GM12878 (cell line): ENCODE data around the gene SLC38A7. TPM values are rescaled to one million over a fixed set of nuclear protein-coding genes. Genes with fewer than 3 reads are reported as not detected.

Experiments used
- ATAC-seq: fragments of 200-7000 bp; cut with Tn5 transposase; 3 replicates; pipeline ENCODE4 v1.9.1; 2020; ENCODE audit warnings: mild to moderate bottlenecking, moderate library complexity
- BruUV-seq: library from RNA; stranded (reverse); fragments of 400-500 nt; replicated peaks from 2 replicates; lab custom pipeline; 2021; lab: Mats Ljungman, UMichigan
- CTCF ChIA-PET: fragments of 300-600 bp; sonication (Branson Sonifier 250); formaldehyde crosslinking; extraction: SDS; loops from one replicate; lab custom pipeline; 2021; ENCODE audit warnings: inconsistent platforms; lab: Yijun Ruan, JAX
- POLR2A ChIA-PET: fragments of 350-600 bp; formaldehyde crosslinking; extraction: SDS; loops from one replicate; lab custom pipeline; 2021; ENCODE audit warnings: inconsistent platforms; lab: Charles Lee
- RAD21 ChIA-PET: fragments of 300-600 bp; sonication (Branson Sonifier 250); formaldehyde crosslinking; loops from one replicate; lab custom pipeline; 2023; ENCODE audit warnings: antibody characterized with exemption; ENCODE audit not compliant: unreplicated experiment; lab: Charles Lee
- SMC1A ChIA-PET: fragments of 300-600 bp; sonication (Branson Sonifier 250); formaldehyde crosslinking; loops from one replicate; lab custom pipeline; 2023; ENCODE audit not compliant: unreplicated experiment, uncharacterized antibody; lab: Charles Lee
- DNase-seq: peaks from one replicate; pipeline ENCODE4 v3.0.0-alpha.2; 2011; ENCODE audit warnings: low read depth, low spot score
- FAIRE-seq: peaks from 3 replicates; lab custom pipeline; 2011; peaks lifted over from hg19 to GRCh38; lab: Jason Lieb, UNC
- H2AFZ ChIP-seq: 2 replicates; pipeline ENCODE4 v1.6.0; 2011; ENCODE audit warnings: low read depth, low read length, control low read depth; ENCODE audit not compliant: control insufficient read depth
- H3K27ac ChIP-seq: 2 replicates; pipeline ENCODE4 v1.5.1; 2011; ENCODE audit warnings: control low read depth; ENCODE audit not compliant: control insufficient read depth, insufficient read depth
- H3K27me3 ChIP-seq, 2 experiments: replicated peaks in 1 of 2; 2 replicates each; pipeline versions ENCODE4 v1.6.0 to v1.6.1; 2011; ENCODE audit warnings: low read length in 1 of 2; ENCODE audit not compliant: control insufficient read depth in 2 of 2, insufficient read depth in 2 of 2
- H3K36me3 ChIP-seq, 2 experiments: 2 replicates each; pipeline ENCODE4 v1.5.1; 2011; ENCODE audit warnings: low read length in 1 of 2; ENCODE audit not compliant: control insufficient read depth in 2 of 2, insufficient read depth in 2 of 2
- H3K4me1 ChIP-seq: 2 replicates; pipeline ENCODE4 v1.6.1; 2011; ENCODE audit warnings: mild to moderate bottlenecking, low read length, moderate library complexity, mixed read lengths; ENCODE audit not compliant: control insufficient read depth, insufficient read depth
- H3K4me2 ChIP-seq: 2 replicates; pipeline ENCODE4 v1.6.0; 2011; ENCODE audit warnings: control low read depth; ENCODE audit not compliant: control insufficient read depth, insufficient read depth
- H3K4me3 ChIP-seq: fragments of 200-600 bp; sonication (generic); 2 replicates; pipeline ENCODE4 v1.5.1; 2016
- H3K79me2 ChIP-seq: 2 replicates; pipeline ENCODE4 v1.6.0; 2011; ENCODE audit warnings: low read length; ENCODE audit not compliant: control insufficient read depth, insufficient read depth
- H3K9ac ChIP-seq: 2 replicates; pipeline ENCODE4 v1.8.0; 2011; ENCODE audit warnings: low read length, control low read depth, mixed read lengths; ENCODE audit not compliant: control insufficient read depth, insufficient read depth
- H3K9me3 ChIP-seq: replicated peaks from 3 replicates; pipeline ENCODE4 v1.5.1; 2011; ENCODE audit warnings: mild to moderate bottlenecking, low read length; ENCODE audit not compliant: control insufficient read depth, insufficient read depth
- H4K20me1 ChIP-seq: 2 replicates; pipeline ENCODE4 v1.6.0; 2011; ENCODE audit not compliant: control insufficient read depth, insufficient read depth
- BHLHE40 ChIP-seq, 2 experiments: fragments of 450-650 bp in 1 of 2; IDR thresholded peaks; 2 replicates each; pipeline ENCODE4 v1.6.1; 2011 to 2017; ENCODE audit warnings: low read depth in 2 of 2, borderline replicate concordance in 1 of 2, improper control_type of control experiment in 1 of 2, low read length in 1 of 2, mild to moderate bottlenecking in 1 of 2
- BMI1 ChIP-seq: fragments of 450-650 bp; IDR thresholded peaks from 2 replicates; pipeline ENCODE4 v1.6.1; 2016; ENCODE audit warnings: mild to moderate bottlenecking, moderate library complexity, borderline replicate concordance
- BRCA1 ChIP-seq: IDR thresholded peaks from 2 replicates; pipeline ENCODE4 v1.6.1; 2011; ENCODE audit warnings: low read depth, low read length, improper control_type of control experiment
- CHD2 ChIP-seq: IDR thresholded peaks from 2 replicates; pipeline ENCODE4 v1.6.1; 2011; ENCODE audit warnings: low read depth, low read length, improper control_type of control experiment, borderline replicate concordance
- DPF2 ChIP-seq: fragments of 450-650 bp; IDR thresholded peaks from 2 replicates; pipeline ENCODE4 v1.6.1; 2017; ENCODE audit warnings: mild to moderate bottlenecking
- KDM1A ChIP-seq: fragments of 200-600 bp; sonication (generic); IDR thresholded peaks from 2 replicates; pipeline ENCODE4 v1.6.1; 2016; ENCODE audit warnings: borderline replicate concordance
- POLR2AphosphoS2 ChIP-seq: IDR thresholded peaks from 2 replicates; pipeline ENCODE4 v1.6.1; 2011; ENCODE audit warnings: low read depth, mild to moderate bottlenecking, low read length, improper control_type of control experiment, moderate library complexity
- SP1 ChIP-seq: IDR thresholded peaks from one replicate; pipeline ENCODE4 v1.6.1; 2011; ENCODE audit warnings: low read depth, low read length
- SPI1 ChIP-seq: IDR thresholded peaks from 2 replicates; pipeline ENCODE4 v1.6.1; 2011; ENCODE audit warnings: low read depth, mild to moderate bottlenecking, low read length, moderate library complexity, borderline replicate concordance; ENCODE audit not compliant: insufficient read depth
- TAF1 ChIP-seq: IDR thresholded peaks from 2 replicates; pipeline ENCODE4 v1.6.1; 2011; ENCODE audit warnings: mild to moderate bottlenecking, low read depth, low read length, borderline replicate concordance
- TARDBP ChIP-seq: IDR thresholded peaks from 2 replicates; pipeline ENCODE4 v1.6.1; 2016; ENCODE audit warnings: borderline replicate concordance
- WRNIP1 ChIP-seq: IDR thresholded peaks from 2 replicates; pipeline ENCODE4 v1.6.1; 2011; ENCODE audit warnings: low read depth, low read length, improper control_type of control experiment, borderline replicate concordance
- ZNF217 ChIP-seq: fragments of 450-650 bp; IDR thresholded peaks from 2 replicates; pipeline ENCODE4 v1.6.1; 2017; ENCODE audit warnings: antibody characterized with exemption, mild to moderate bottlenecking
- ZSCAN29 ChIP-seq: fragments of 450-650 bp; IDR thresholded peaks from 2 replicates; pipeline ENCODE4 v1.6.1; 2017; ENCODE audit warnings: mild to moderate bottlenecking, moderate library complexity
- WGBS: methylation state at CpG from one replicate; pipeline ENCODE4 v1.1.6; 2016; ENCODE audit warnings: low lambda C conversion rate; ENCODE audit not compliant: insufficient replicate concordance, insufficient coverage; ENCODE audit errors: missing lambda C conversion rate; 5-methylcytosine and 5-hydroxymethylcytosine counted together
- in situ Hi-C: fragments of 300-500 bp; cut with MboI; formaldehyde crosslinking; loops from 9 replicates; pipeline ENCODE4 v1.14.3; 2018; ENCODE audit warnings: mixed read lengths
- intact Hi-C: fragments of 100-400 bp; cut with micrococcal nuclease; formaldehyde crosslinking; loops from one replicate; pipeline ENCODE4 v1.14.2; 2022; ENCODE audit not compliant: unreplicated experiment
- polyA plus RNA-seq, 11 experiments: library from polyadenylated mRNA; depleted of rRNA in 4 of 11; unstranded in 6 of 11; stranded (reverse) in 5 of 11; fragments of >200 nt; fragmentation: Nextera tagmentation in 4 of 11; fragmentation: Illumina TruSeq in 1 of 11; extraction: Ambion mirVana in 4 of 11; extraction: Trizol in 1 of 11; gene quantifications; 1 replicate in 1 of 11; 2 replicates in 10 of 11; pipeline versions ENCODE4 v1.2.1 to v1.2.3, GENCODE V29; 2011 to 2016; ENCODE audit warnings: inconsistent platforms in 2 of 11, missing spikeins in 2 of 11, low read depth in 1 of 11
- total RNA-seq, 4 experiments: library from RNA; depleted of rRNA in 3 of 4; stranded (reverse); fragments of >200 nt in 3 of 4; fragmentation: Illumina TruSeq in 1 of 4; extraction: Trizol in 1 of 4; gene quantifications; 2 replicates each; pipeline versions ENCODE4 v1.2.1 to v1.2.3, GENCODE V29; 2013 to 2021

SLC38A7 gene
- total and polyA plus RNA-seq, 10 of the 15 experiments (the other 5 are each of a cell fraction or from before 2014, with no cell fraction given), result 1.4 to 7.8 (median 4.7) TPM

DNA sequence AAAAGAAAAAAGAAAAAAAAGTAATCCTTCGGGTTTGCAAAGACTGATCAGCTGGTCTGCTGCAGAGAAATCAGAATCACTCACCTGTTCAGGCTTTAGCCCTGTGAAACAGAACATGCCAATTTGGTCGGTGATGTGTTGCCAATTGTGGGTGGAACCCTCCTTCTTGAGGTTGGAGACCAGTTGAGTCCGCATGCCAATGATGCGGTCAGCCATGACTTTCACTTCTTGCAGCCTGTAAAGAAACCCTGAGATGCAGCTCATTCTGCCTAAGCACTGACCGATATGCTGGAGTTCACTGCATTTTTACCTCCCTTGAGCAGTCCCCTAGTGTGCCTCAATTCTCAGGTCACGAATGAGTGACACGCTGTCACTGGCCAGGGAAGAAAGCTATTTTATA is 24.8 kb upstream of the SLC38A7 start:
- SMC1A ChIA-PET, result no interaction called here
- in situ Hi-C loops, result no loop called here
- POLR2A ChIA-PET, result interaction anchor here (0.6 kb wide), 1 partner anchor 56 kb away, joined by 3 read pairs; no protein-coding TSS in a partner anchor
- no peak; the same call in 1 of the 3 replicates for ATAC-seq
- no peaks in the 10 kb centered on the region for H3K27me3 ChIP-seq
- RAD21 ChIA-PET, result no interaction called here
- no TSS peak for BruUV-seq
- TF ChIP-seq WRNIP1 (no peak), CHD2 (no peak), KDM1A (no peak), BMI1 (no peak), SPI1 (no peak), BHLHE40 (IDR thresholded peaks at IDR 0.05; ENCODE audit: borderline replicate concordance in 1 of 2, low read depth in 2 of 2, low read length in 1 of 2) (no peak), ZNF217 (no peak), POLR2AphosphoS2 (no peak), TARDBP (no peak), DPF2 (no peak), BRCA1 (no peak), SP1 (no peak), TAF1 (no peak), ZSCAN29 (no peak)
- no peaks in the 10 kb centered on the region for H3K4me1 ChIP-seq
- no peak overlapping the region for H3K4me3 ChIP-seq
- intact Hi-C loops, result no loop called here
- no peak overlapping the region for H3K27ac ChIP-seq
- no peak for FAIRE-seq
- no peak overlapping the region for H3K4me2 ChIP-seq
- no peak overlapping the region for H3K9ac ChIP-seq
- H4K20me1 ChIP-seq, result no peaks in the 10 kb centered on the region
- H3K9me3 ChIP-seq, result no peaks in the 10 kb centered on the region
- CTCF ChIA-PET, result no interaction called here
- H3K36me3 ChIP-seq, result peaks cover 8 to 14% of the 10 kb centered on the region in 2 experiments
- 67% methylated on average over 7 of the region's 7 CpGs for WGBS
- no peak overlapping the region for H2AFZ ChIP-seq
- no peak for DNase-seq
- no peaks in the 10 kb centered on the region for H3K79me2 ChIP-seq
